ENCODE data around the gene CDKAL1. TPM values are rescaled to one million over a fixed set of nuclear protein-coding genes. Genes with fewer than 3 reads are reported as not detected.
A peak's percentile ranks its signal among the peaks of the same experiment; 100 is the strongest.

CDKAL1 gene
- total and polyA plus RNA-seq, 2 donors = 5.8 to 44.1 TPM

DNA sequence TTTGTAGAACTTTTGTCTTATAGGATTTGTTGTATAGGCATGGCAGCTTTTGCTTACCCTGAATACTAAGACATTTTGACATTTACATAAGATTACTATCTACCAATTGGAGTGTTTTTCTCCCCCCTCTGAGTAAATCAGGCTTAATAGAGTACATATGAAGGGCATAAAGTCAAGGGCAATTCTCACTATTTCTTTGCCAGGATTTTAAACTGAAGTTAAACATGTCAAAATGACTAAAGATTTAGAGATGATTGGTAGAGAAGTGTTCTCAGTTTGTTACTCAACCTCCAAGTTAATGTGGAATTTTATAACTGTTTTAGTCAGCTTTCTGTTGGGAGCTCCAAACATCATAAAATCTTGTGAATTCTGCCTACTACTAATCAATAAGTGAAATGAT is 157.8 kb downstream of the CDKAL1 start:
- Histone ChIP-seq H3K4me1 (ENCODE audit: insufficient read depth) (no peaks in the 10 kb centered on the region), H3K27ac (ENCODE audit: low read depth) (no peak overlapping the region), H3K36me3 (ENCODE audit: insufficient read depth) (no peaks in the 10 kb centered on the region), H3K4me3 (ENCODE audit: low read depth, low read length) (no peak overlapping the region)
- DNase-seq (ENCODE audit: extremely low spot score) = no peak

- WGBS = 85% methylated on average over 4 of the region's 4 CpGs
- Histone ChIP-seq H3K4me1 (ENCODE audit: insufficient read depth) (no peaks in the 10 kb centered on the region), H3K36me3 (ENCODE audit: insufficient read depth) (no peaks in the 10 kb centered on the region), H3K4me3 (ENCODE audit: low read depth, low read length) (no peak overlapping the region), H3K27ac (ENCODE audit: low read depth) (no peak overlapping the region)
- DNase-seq (ENCODE audit: extremely low spot score) = no peak
Measured at GRCh38 chr6:20693466-20694063, 159.3 kb downstream of the CDKAL1 start.

DNA sequence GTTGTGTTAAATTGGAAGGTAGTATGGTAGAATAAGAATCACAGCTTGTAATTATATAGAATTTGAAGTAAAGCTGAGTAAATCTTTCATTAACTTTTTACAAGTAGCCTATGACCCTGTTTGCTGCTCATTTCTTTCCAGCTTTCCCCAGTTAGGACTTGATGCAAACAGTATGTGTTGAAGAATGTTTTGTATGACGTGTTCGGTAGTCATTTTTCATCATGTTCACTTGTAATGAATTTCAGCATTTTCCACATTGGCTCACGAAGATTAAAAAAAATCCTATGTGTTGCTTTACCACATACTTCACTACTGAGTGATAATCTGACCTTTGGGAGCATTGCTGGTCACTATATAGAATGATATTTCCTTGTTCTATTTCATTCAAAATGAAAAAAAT is 162.4 kb downstream of the CDKAL1 start:
- 59% methylated on average over 3 of the region's 3 CpGs for WGBS
- H3K4me1 ChIP-seq (ENCODE audit: insufficient read depth) = no peaks in the 10 kb centered on the region
- H3K36me3 ChIP-seq (ENCODE audit: insufficient read depth) = no peaks in the 10 kb centered on the region
- no peak for DNase-seq (ENCODE audit: extremely low spot score)
- no peak overlapping the region for H3K27ac ChIP-seq (ENCODE audit: low read depth)
- no peak overlapping the region for H3K4me3 ChIP-seq (ENCODE audit: low read depth, low read length)

DNA sequence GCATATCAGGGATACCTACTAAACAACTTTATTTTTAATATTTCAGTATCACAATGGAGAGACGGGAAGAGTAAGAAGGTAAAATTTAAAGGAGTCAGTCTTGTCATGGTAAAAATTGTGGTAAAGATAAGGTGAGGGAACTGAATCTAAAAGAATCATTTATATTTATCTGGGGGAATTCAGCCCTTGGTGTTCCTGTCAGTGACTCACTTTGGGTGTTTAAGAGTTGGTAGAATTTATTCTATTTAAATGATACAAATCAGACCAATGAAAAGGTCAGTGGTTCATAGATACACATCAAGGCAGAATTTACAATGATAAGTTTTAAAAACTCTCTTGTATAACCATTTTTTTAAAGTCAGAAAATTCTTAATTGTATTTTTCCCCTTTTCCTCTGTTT is 164.4 kb downstream of the CDKAL1 start:
- 85% methylated on average over 1 of the region's 1 CpG for WGBS
- Histone ChIP-seq H3K27ac (ENCODE audit: low read depth) (peak overlapping the region; percentile 23), H3K4me1 (ENCODE audit: insufficient read depth) (no peaks in the 10 kb centered on the region), H3K4me3 (ENCODE audit: low read depth, low read length) (no peak overlapping the region), H3K36me3 (ENCODE audit: insufficient read depth) (no peaks in the 10 kb centered on the region)
- no peak for DNase-seq (ENCODE audit: extremely low spot score)

DNA sequence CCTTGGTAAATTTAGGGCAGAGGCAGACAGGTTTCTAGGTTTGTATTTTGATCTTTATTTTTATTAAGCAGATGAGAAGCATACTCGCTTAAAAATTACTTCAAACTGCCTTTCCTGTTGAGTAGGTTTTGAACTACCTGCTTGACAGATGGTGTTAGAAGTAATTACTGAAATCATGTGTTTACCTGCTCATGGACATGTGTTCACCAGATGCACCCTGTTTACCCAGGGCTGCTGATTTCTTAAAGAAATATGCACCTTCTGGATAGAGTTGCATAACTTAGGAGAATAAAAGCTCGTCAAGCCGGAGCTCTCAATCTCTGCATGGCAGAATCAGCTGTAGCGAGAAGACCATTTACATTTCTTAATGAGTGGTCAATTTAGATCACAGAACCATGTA is 165.1 kb downstream of the CDKAL1 start:
- Histone ChIP-seq H3K4me3 (ENCODE audit: low read depth, low read length) (no peak overlapping the region), H3K27ac (ENCODE audit: low read depth) (no peak overlapping the region), H3K4me1 (ENCODE audit: insufficient read depth) (no peaks in the 10 kb centered on the region), H3K36me3 (ENCODE audit: insufficient read depth) (no peaks in the 10 kb centered on the region)
- 86% methylated on average over 4 of the region's 4 CpGs for WGBS
- DNase-seq (ENCODE audit: extremely low spot score) = no peak

DNA sequence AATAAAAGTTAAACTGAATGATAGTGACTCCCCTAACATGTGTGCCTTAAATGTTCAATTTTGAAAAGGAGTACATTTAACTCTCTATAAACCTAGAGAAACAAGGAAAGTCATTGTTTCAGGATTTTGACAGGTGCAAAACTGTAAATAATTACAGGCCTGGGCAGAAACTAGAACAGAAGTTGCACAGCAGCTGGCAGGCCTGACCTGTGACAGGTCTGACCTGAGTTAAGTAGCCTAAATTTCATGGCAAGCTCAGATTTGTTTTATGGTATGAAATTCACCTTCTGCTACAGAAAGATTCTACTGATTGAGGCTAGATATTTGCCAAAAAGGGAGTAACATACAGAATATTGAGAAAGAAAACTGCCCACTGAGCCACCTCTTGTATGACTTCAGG is 166.1 kb downstream of the CDKAL1 start:
- DNase-seq (ENCODE audit: extremely low spot score) = no peak
- H3K4me3 ChIP-seq (ENCODE audit: low read depth, low read length) = no peak overlapping the region
- no peaks in the 10 kb centered on the region for H3K36me3 ChIP-seq (ENCODE audit: insufficient read depth)
- H3K27ac ChIP-seq (ENCODE audit: low read depth) = no peak overlapping the region
- H3K4me1 ChIP-seq (ENCODE audit: insufficient read depth) = no peaks in the 10 kb centered on the region

DNA sequence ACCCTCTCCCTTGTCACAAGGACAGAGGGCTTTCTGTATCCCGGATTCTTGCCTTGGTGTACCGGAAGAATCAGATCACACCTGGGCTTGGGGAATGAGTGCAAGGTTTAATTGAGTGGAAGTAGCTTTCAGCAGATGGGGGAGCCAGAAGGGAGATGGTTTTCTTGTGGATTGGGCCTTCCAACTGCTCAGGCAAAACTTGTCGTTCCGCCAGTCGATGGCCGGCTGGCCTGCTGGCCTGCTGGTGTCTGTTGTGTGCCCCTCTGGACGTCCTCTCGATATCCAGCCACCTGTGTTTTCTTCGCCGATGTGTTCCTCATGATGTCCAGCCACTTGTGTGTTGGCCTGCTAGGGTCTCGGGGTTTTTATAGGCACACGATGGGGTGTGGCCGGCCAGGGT is 168.1 kb downstream of the CDKAL1 start:
- Histone ChIP-seq H3K4me3 (ENCODE audit: low read depth, low read length) (no peak overlapping the region), H3K36me3 (ENCODE audit: insufficient read depth) (no peaks in the 10 kb centered on the region), H3K4me1 (ENCODE audit: insufficient read depth) (peaks cover 2% of the 10 kb centered on the region), H3K27ac (ENCODE audit: low read depth) (no peak overlapping the region)
- 99% methylated on average over 13 of the region's 13 CpGs for WGBS
- DNase-seq (ENCODE audit: extremely low spot score) = no peak

DNA sequence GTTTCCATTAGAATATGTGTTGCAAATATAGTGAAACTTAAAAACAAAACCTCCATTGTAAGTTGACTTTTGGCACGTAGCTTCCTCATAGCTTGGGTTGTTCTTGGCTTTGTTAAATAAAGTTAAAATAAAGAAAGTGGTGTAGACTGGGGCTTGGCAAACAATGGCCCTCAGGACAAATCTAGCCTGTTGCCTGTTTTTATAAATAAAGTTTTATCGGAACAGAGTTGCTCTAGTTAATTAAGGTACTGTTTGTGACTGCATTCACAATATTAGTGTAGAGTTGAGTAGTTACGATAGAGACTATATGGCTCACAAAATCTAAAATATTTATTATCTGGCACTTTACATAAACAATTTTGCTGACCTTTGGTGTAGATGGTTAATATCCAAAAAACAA is 168.8 kb downstream of the CDKAL1 start:
- Histone ChIP-seq H3K4me1 (ENCODE audit: insufficient read depth) (peaks cover 2% of the 10 kb centered on the region), H3K4me3 (ENCODE audit: low read depth, low read length) (no peak overlapping the region), H3K27ac (ENCODE audit: low read depth) (no peak overlapping the region), H3K36me3 (ENCODE audit: insufficient read depth) (no peaks in the 10 kb centered on the region)
- WGBS = 91% methylated on average over 3 of the region's 3 CpGs
- DNase-seq (ENCODE audit: extremely low spot score) = no peak

- no peak for DNase-seq (ENCODE audit: extremely low spot score)
- Histone ChIP-seq H3K4me3 (ENCODE audit: low read depth, low read length) (no peak overlapping the region), H3K4me1 (ENCODE audit: insufficient read depth) (peaks cover 2% of the 10 kb centered on the region), H3K36me3 (ENCODE audit: insufficient read depth) (no peaks in the 10 kb centered on the region), H3K27ac (ENCODE audit: low read depth) (no peak overlapping the region)
- 93% methylated on average over 2 of the region's 2 CpGs for WGBS
Measured at GRCh38 chr6:20704325-20705025, 170.2 kb downstream of the CDKAL1 start.

DNA sequence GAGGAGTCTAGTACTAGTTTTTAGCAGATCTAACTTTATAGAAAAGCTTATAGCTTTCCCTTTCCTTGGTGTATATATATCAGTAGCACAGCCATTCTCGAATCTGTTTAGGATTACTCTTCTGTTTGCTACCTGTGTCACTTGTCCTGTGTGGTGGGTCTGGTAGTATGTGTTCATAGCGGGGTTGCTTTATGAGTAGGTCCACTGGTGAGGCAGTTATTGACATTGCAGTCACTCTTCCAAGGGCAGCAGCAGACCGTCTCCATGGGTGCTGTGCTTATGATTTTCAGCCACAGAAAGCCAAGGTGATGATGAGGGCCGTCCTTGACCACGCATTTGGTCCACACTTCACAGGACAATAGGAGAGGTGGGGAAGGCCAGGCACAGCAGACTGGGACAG is 171.5 kb downstream of the CDKAL1 start:
- Histone ChIP-seq H3K4me3 (ENCODE audit: low read depth, low read length) (no peak overlapping the region), H3K4me1 (ENCODE audit: insufficient read depth) (peaks cover 2% of the 10 kb centered on the region), H3K36me3 (ENCODE audit: insufficient read depth) (no peaks in the 10 kb centered on the region), H3K27ac (ENCODE audit: low read depth) (no peak overlapping the region)
- no peak for DNase-seq (ENCODE audit: extremely low spot score)
- WGBS = over 99% methylated on average over 5 of the region's 5 CpGs

GRCh38 chr6:20706238-20706938 is 172.1 kb downstream of the CDKAL1 start:
- no peak for DNase-seq (ENCODE audit: extremely low spot score)
- H3K27ac ChIP-seq (ENCODE audit: low read depth) = no peak overlapping the region
- H3K4me3 ChIP-seq (ENCODE audit: low read depth, low read length) = no peak overlapping the region
- 98% methylated on average over 1 of the region's 1 CpG for WGBS
- no peaks in the 10 kb centered on the region for H3K36me3 ChIP-seq (ENCODE audit: insufficient read depth)
- H3K4me1 ChIP-seq (ENCODE audit: insufficient read depth) = peaks cover 2% of the 10 kb centered on the region

DNA sequence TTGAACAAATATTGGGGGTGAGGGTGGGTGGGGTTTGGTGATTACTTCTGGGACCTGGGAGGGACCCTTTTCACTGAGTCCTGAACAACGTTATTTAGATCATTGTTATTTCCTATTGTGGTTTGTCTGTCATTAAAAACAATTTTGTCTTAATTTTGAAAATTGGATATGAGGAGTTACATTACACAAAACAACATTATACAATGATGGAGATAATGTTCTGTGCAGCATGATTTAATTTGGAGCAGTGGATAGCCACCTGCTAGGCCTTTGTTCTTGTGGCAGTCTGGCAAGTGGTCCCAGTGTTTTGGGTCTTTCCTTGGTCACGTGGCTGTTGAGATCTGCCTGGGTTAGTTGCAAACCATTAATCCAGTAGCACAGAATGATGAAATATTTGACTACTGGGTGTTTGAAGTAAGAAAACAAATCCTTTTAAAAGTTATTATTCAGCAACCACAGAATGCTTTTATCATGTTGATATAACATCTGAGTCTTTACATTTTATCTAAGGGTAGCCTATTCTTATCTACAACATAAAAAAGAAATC is 172.8 kb downstream of the CDKAL1 start:
- H3K4me3 ChIP-seq (ENCODE audit: low read depth, low read length) = no peak overlapping the region
- DNase-seq (ENCODE audit: extremely low spot score) = no peak
- no peak overlapping the region for H3K27ac ChIP-seq (ENCODE audit: low read depth)
- no peaks in the 10 kb centered on the region for H3K36me3 ChIP-seq (ENCODE audit: insufficient read depth)
- WGBS = 76% methylated on average over 2 of the region's 2 CpGs
- peaks cover 2% of the 10 kb centered on the region for H3K4me1 ChIP-seq (ENCODE audit: insufficient read depth)

- no peak overlapping the region for H3K4me3 ChIP-seq (ENCODE audit: low read depth, low read length)
- H3K36me3 ChIP-seq (ENCODE audit: insufficient read depth) = no peaks in the 10 kb centered on the region
- peaks cover 2% of the 10 kb centered on the region for H3K4me1 ChIP-seq (ENCODE audit: insufficient read depth)
- H3K27ac ChIP-seq (ENCODE audit: low read depth) = no peak overlapping the region
- no peak for DNase-seq (ENCODE audit: extremely low spot score)
- WGBS = 91% methylated on average over 2 of the region's 2 CpGs
Measured at GRCh38 chr6:20707870-20708269, 173.6 kb downstream of the CDKAL1 start.
